Prostate gland (tissue), 2 donors: Measurements from ENCODE around the gene GORASP1. TPM values are rescaled to one million over a fixed set of nuclear protein-coding genes. Genes with fewer than 3 reads are reported as not detected.

ENCODE experiments used
- DNase-seq: peaks from one replicate; pipeline ENCODE4 v3.0.0-alpha.2; 2019; ENCODE audit warnings: low spot score
- H3K27ac ChIP-seq, 2 donors: fragments of 200-600 bp; sonication (generic); 2 replicates each; pipeline ENCODE4 v1.5.1; 2017 to 2019
- H3K27me3 ChIP-seq: fragments of 200-600 bp; sonication (generic); replicated peaks from 2 replicates; pipeline ENCODE4 v1.5.1; 2019; ENCODE audit not compliant: insufficient read depth
- H3K36me3 ChIP-seq, 2 donors: fragments of 200-600 bp; sonication (generic); 1 replicate in 1 of 2; 2 replicates in 1 of 2; pipeline versions ENCODE4 v1.5.1 to v1.8.1; 2017 to 2019
- H3K4me1 ChIP-seq: fragments of 200-600 bp; sonication (generic); replicated peaks from 2 replicates; pipeline ENCODE4 v1.5.1; 2019
- H3K4me3 ChIP-seq, 2 donors: fragments of 200-600 bp; sonication (generic); 2 replicates each; pipeline ENCODE4 v1.5.1; 2017 to 2019
- H3K9me3 ChIP-seq: fragments of 200-600 bp; sonication (generic); 2 replicates; pipeline ENCODE4 v1.5.1; 2017
- POLR2A ChIP-seq: fragments of 450-650 bp; IDR thresholded peaks from one replicate; pipeline ENCODE4 v1.6.1; 2016; ENCODE audit warnings: antibody characterized with exemption, mild to moderate bottlenecking
- POLR2AphosphoS5 ChIP-seq: sonication (generic); formaldehyde crosslinking; IDR thresholded peaks from one replicate; pipeline ENCODE4 v1.6.1; 2017; ENCODE audit warnings: antibody characterized with exemption
- WGBS: methylation state at CpG from one replicate; pipeline ENCODE4 v1.1.5; 2018; 5-methylcytosine and 5-hydroxymethylcytosine counted together
- intact Hi-C: fragments of 100-400 bp; cut with DNase I; formaldehyde crosslinking; loops from one replicate; pipeline ENCODE4 v1.14.2; 2022
- total RNA-seq, 2 donors: library from RNA; depleted of rRNA; stranded (reverse); fragments of >200 nt; gene quantifications; one replicate each; pipeline ENCODE4 v1.1.0, GENCODE V29; 2016
- TF ChIP-seq, protein P1 (sequence below), 4 experiments: fragments of 200-600 bp in 2 of 4; fragments of 450-650 bp in 2 of 4; sonication (generic) in 2 of 4; IDR thresholded peaks; 1 replicate in 3 of 4; 2 replicates in 1 of 4; pipeline ENCODE4 v1.5.1; 2016 to 2019; ENCODE audit warnings: antibody characterized with exemption in 4 of 4, mild to moderate bottlenecking in 2 of 4, moderate library complexity in 2 of 4

GORASP1 gene
- 100 to 1,000 TPM in 1 of 2 donors, 10 to 100 TPM in 1; 76.5 to 104 TPM for total RNA-seq

DNA sequence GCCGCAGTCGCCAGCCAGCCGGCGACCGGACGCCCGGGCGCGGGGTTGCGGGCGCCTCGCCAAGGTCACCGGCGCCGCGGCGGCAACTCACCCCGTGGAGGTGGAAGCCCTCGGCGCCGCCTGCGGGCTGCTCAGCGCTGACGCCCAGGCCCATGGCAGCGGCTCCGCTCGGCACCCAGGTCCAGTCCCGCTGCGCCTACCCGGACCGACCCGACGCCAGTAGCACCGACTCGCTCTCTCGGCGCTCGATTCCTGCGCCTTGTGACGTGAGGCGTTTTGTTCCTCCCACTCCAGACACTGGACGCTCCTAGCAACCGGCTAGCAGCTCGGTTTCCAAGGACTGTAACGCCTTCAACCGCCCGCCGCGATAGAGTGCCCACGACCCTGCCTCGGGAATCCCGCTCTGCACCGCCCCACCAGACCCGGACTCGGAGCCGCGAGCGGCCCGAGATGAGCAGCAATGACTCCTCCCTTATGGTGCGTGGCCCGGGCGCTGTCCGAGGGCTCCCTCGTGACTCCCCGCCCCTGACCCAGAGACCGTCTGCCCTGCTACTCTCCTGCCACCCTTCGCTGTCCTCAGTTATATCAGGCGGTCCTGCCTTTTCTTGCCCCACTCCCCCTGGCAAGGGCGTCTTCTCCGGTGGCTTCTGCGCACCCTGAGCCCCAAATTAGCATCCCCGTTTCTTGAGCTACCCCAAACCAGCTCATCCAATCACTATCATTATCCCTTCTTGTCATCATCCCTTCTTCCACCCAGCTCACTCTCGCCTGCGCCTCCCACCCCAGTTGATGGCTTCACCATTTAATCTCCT is at the start of gene GORASP1, which contains the start of gene TTC21A:
Gene GORASP1 (minus strand): TSS at position 240 of the 812 bp plus-strand sequence. CDS start 86 bp downstream, at position 154.
Gene TTC21A (plus strand): TSS at position 293 of the 812 bp plus-strand sequence. CDS start 158 bp downstream, at position 451.
- peak; percentile 90 for DNase-seq
- Histone ChIP-seq H3K4me3 (peak within 1 kb of the TSS; percentile 96 to 99), H3K4me1 (peaks cover 7% of the 10 kb centered on the region), H3K27me3 (no peaks in the 10 kb centered on the region), H3K9me3 (no peaks in the 10 kb centered on the region), H3K36me3 (no peaks in the 10 kb centered on the region), H3K27ac (peak within 1 kb of the TSS; percentile 87 to 94)
- peak; percentile 88 for TF ChIP-seq POLR2AphosphoS5
- TF ChIP-seq POLR2A = peak; percentile 79
- TF ChIP-seq, protein P1, sequence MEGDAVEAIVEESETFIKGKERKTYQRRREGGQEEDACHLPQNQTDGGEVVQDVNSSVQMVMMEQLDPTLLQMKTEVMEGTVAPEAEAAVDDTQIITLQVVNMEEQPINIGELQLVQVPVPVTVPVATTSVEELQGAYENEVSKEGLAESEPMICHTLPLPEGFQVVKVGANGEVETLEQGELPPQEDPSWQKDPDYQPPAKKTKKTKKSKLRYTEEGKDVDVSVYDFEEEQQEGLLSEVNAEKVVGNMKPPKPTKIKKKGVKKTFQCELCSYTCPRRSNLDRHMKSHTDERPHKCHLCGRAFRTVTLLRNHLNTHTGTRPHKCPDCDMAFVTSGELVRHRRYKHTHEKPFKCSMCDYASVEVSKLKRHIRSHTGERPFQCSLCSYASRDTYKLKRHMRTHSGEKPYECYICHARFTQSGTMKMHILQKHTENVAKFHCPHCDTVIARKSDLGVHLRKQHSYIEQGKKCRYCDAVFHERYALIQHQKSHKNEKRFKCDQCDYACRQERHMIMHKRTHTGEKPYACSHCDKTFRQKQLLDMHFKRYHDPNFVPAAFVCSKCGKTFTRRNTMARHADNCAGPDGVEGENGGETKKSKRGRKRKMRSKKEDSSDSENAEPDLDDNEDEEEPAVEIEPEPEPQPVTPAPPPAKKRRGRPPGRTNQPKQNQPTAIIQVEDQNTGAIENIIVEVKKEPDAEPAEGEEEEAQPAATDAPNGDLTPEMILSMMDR (IDR thresholded peaks at IDR 0.05) = peak in 1 of 4 experiments; percentile 14
- under 1% methylated on average over 70 of the region's 74 CpGs for WGBS
- intact Hi-C loops = loop anchor here (5.0 to 10.0 kb wide), 2 partner anchors 80 to 297 kb away; partner anchors contain the start of gene RPSA

DNA sequence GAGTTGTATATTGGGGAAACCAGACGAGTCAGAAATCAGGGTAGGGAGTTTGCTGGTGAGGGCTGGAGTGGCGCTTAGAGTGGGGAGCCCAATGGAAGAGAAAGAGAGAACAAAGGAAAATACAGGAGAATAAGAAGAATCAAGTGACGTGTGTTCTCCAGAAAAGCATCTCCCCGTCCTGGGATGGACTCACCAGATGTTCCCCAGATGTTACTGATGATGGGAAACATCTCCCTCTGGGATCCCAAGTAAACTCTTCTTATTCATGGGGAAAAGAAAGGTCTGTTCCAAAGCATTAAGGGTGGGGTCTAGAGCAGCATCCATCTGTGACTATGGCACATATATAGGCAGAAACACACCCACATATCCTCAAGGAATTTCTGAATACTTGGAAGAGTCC is 49.0 kb upstream of the GORASP1 start:
- H3K4me1 ChIP-seq = peaks cover 10% of the 10 kb centered on the region
- H3K36me3 ChIP-seq = no peaks in the 10 kb centered on the region
- intact Hi-C loops = no loop called here
- H3K27me3 ChIP-seq = no peaks in the 10 kb centered on the region
- H3K27ac ChIP-seq = no peak overlapping the region
- 77% methylated on average over 4 of the region's 4 CpGs for WGBS
- TF ChIP-seq, protein P1 (IDR thresholded peaks at IDR 0.05) = no peak
- TF ChIP-seq POLR2AphosphoS5 (no peak), POLR2A (no peak)
- H3K9me3 ChIP-seq = no peaks in the 10 kb centered on the region
- no peak overlapping the region for H3K4me3 ChIP-seq
- DNase-seq = no peak

DNA sequence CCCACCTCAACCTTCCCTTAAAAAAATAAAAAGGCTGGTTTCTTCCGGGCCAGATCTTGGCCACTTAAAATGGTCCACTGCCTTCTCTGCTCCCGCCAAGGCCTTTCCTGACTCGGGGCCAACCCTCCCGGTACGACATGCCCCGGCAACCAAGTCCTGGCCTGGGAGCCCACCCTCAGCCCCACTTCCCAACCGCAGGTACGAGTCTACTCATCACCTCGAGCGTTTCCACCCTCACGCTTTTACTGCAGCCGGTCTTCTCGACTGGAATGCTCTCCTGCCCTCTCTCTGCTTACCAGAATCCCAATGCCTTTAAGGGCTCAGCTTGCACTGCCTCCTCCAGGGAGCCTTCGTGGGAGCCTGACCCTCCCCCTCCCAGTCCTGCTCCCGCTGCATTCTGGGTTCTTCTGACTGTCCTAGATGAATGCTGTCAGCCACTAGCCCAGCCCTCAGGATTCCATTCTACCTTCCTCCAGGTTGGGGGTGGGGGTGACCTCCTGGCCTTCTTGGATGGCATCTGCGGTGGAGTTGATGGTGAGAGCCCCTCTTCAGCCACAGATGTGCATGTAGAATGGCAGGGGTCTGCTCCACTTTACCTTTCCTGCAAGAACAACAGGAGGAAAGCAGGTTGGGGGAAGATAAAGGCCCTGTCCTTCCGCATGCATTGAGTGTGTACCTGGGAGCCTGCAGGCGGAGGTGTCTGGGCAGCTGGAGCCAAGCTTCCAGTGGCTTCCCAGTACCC is 47.0 kb upstream of the GORASP1 start:
- intact Hi-C loops = no loop called here
- DNase-seq = no peak
- Histone ChIP-seq H3K4me3 (no peak overlapping the region), H3K36me3 (no peaks in the 10 kb centered on the region), H3K27me3 (no peaks in the 10 kb centered on the region), H3K4me1 (peaks cover 18% of the 10 kb centered on the region), H3K27ac (peak overlapping the region; percentile 100), H3K9me3 (no peaks in the 10 kb centered on the region)
- WGBS = 50% methylated on average over 18 of the region's 18 CpGs
- TF ChIP-seq POLR2A (no peak), POLR2AphosphoS5 (no peak)
- TF ChIP-seq, protein P1 (IDR thresholded peaks at IDR 0.05) = no peak

DNA sequence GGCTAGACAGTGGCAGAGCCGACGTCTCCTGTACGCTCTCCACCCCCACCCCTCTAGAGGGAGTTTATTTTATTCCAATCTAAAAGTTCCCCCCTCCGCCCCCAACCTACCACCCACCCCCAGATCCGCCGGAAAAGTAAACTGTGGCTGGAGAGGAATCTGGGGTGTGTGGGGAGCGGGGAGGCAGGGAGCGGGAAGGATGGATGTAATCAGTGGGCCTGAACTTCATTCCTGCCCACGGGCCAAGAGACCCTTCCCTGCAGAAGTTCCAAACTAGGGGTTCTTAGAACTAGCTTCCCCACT is 46.5 kb upstream of the GORASP1 start:
- DNase-seq = no peak
- WGBS = 32% methylated on average over 9 of the region's 9 CpGs
- intact Hi-C loops = no loop called here
- no peak for TF ChIP-seq POLR2AphosphoS5
- TF ChIP-seq POLR2A = no peak
- TF ChIP-seq, protein P1 (IDR thresholded peaks at IDR 0.05) = no peak
- peak overlapping the region; percentile 100 for H3K27ac ChIP-seq
- no peaks in the 10 kb centered on the region for H3K36me3 ChIP-seq
- H3K4me1 ChIP-seq = peaks cover 20% of the 10 kb centered on the region
- H3K9me3 ChIP-seq = no peaks in the 10 kb centered on the region
- H3K4me3 ChIP-seq = peak overlapping the region; percentile 97 to 100
- H3K27me3 ChIP-seq = no peaks in the 10 kb centered on the region
